Inferior parietal cortex (tissue), 1 donor: Measurements from ENCODE around the gene NANOS2.
"Not testable (repeated sequence)": the region's sequence is repeated elsewhere in the genome, so short reads cannot be mapped to it uniquely, and the experiment has no call there.

Source experiments
- DNase-seq: peaks from one replicate; pipeline ENCODE4 v3.0.0-alpha.2; 2016; ENCODE audit errors: extremely low spot score

NANOS2 gene

GRCh38 chr19:45895983-45896599, 18.5 kb downstream of the NANOS2 start:
- not testable (repeated sequence) for DNase-seq

- no peak for DNase-seq
Observed at GRCh38 chr19:45895519-45895972, 19.0 kb downstream of the NANOS2 start.

- no peak for DNase-seq
Observed at GRCh38 chr19:45890877-45891276, 23.7 kb downstream of the NANOS2 start.

GRCh38 chr19:45889210-45889885, 25.2 kb downstream of the NANOS2 start:
- no peak for DNase-seq

- no peak for DNase-seq
Observed at GRCh38 chr19:45887200-45887710, 27.3 kb downstream of the NANOS2 start.

- DNase-seq, result peak; percentile 98
Observed at GRCh38 chr19:45886427-45887199, 28.0 kb downstream of the NANOS2 start.

- peak; percentile 97 for DNase-seq
Observed at GRCh38 chr19:45885556-45886426, 28.8 kb downstream of the NANOS2 start, which contains the start of gene IRF2BP1. IRF2BP1 (minus strand) TSS chr19:45886141; CDS start chr19:45885774, 367 bp downstream.

- no peak for DNase-seq
Observed at GRCh38 chr19:45884682-45885555, 29.7 kb downstream of the NANOS2 start.

- DNase-seq, result no peak
Observed at GRCh38 chr19:45883881-45884681, 30.5 kb downstream of the NANOS2 start.

- no peak for DNase-seq
Observed at GRCh38 chr19:45883586-45883880, 31.0 kb downstream of the NANOS2 start.

- peak; percentile 63 for DNase-seq
Observed at GRCh38 chr19:45882652-45883585, 31.7 kb downstream of the NANOS2 start.

- no peak for DNase-seq
Observed at GRCh38 chr19:45881909-45882528, 32.6 kb downstream of the NANOS2 start.

GRCh38 chr19:45881082-45881908, 33.3 kb downstream of the NANOS2 start:
- no peak for DNase-seq

GRCh38 chr19:45879971-45880370, 34.6 kb downstream of the NANOS2 start:
- DNase-seq, result no peak

GRCh38 chr19:45879055-45879454, 35.5 kb downstream of the NANOS2 start:
- no peak for DNase-seq

GRCh38 chr19:45878043-45878794, 36.4 kb downstream of the NANOS2 start:
- no peak for DNase-seq
